GM19467 (cell line): ENCODE results near the gene SUPT6H.
"Not testable (repeated sequence)": the region's sequence is repeated elsewhere in the genome, so short reads cannot be mapped to it uniquely, and the experiment has no call there.

Source experiments
- ATAC-seq: cut with Tn5 transposase; IDR thresholded peaks from one replicate; pipeline ENCODE4 v1.9.1; 2021; ENCODE audit warnings: mild to moderate bottlenecking, moderate library complexity; ENCODE audit not compliant: unreplicated experiment

Gene SUPT6H

GRCh38 chr17:28646039-28646754, 15.8 kb upstream of the SUPT6H start:
- no peak for ATAC-seq

GRCh38 chr17:28648698-28649097, 13.3 kb upstream of the SUPT6H start:
- ATAC-seq, result no peak

- no peak for ATAC-seq
Measured at GRCh38 chr17:28655160-28655559, 6.8 kb upstream of the SUPT6H start.

GRCh38 chr17:28657756-28658155, 4.2 kb upstream of the SUPT6H start:
- no peak for ATAC-seq

- ATAC-seq, result not testable (repeated sequence)
Measured at GRCh38 chr17:28658342-28658741, 3.7 kb upstream of the SUPT6H start.

- ATAC-seq, result not testable (repeated sequence)
Measured at GRCh38 chr17:28658766-28659496, 3.1 kb upstream of the SUPT6H start.

DNA sequence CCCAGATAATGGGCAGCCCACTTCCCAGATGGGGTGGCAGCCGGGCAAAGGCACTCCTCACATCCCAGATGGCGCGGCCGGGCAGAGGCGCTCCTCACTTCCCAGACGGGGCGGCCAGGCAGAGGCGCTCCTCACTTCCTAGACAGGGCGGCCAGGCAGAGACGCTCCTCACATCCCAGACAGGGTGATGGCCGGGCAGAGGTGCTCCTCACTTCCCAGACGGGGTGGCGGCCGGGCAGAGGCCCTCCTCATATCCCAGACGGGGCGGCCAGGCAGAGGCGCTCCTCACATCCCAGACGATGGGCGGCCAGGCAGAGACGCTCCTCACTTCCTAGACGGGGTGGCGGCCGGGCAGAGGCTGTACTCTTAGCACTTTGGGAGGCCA, 2.5 kb upstream of the SUPT6H start:
- not testable (repeated sequence) for ATAC-seq

DNA sequence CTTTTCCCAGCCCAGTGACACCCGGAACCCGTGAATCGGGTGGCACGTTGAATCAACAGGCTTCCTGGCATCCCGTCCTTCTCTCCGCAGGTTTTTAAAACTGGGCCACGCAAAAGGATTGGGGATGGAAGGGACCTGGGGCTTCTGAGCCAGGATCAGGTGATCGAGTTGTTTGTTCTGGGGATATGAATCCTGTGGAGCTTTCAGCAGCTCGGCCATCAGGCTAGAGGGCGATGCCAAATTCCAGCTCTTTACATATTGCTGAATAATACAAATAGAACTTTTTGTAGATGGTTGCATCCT, 473 bp downstream of the SUPT6H start:
- peak; percentile 11 for ATAC-seq

DNA sequence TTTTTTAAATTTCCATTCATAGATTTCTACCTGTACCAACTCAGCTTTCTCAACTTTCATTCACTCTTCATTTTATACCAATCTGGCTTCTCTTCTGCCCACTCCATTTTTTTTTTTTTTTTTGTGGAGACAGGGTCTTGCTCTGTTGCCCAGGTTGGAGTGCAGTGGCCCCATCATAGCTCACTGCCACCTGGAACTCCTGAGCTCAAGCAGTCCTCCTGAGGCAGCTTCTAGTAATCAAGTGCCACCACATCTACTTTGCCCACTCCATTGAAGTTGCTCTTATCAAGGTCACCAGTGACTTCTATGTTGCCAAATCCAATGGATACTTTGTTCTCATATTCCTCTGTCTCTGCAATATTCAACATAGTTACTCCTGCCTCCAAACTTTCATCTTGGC, 1.7 kb downstream of the SUPT6H start:
- no peak for ATAC-seq

- ATAC-seq, result no peak
Measured at GRCh38 chr17:28665994-28666393, 4.0 kb downstream of the SUPT6H start.

GRCh38 chr17:28667870-28668269, 5.9 kb downstream of the SUPT6H start:
- no peak for ATAC-seq

DNA sequence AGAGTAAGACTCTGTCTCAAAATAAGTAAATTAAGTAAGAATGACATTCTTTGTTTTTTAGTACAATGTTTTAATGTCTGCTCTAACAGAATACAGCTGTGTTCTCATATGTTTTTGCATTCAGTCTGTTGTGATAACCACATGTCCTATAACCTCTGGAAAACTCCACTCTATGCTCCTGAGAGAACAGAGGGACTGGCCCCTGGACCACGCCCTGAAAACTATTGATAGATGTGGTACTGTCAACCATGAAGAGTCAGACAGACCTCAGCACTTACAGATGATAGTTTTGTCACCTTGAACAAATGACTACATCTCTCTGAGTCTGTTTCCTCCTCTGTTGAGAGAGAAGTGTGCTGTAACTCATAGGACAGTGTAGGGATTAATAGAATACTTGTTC, 7.9 kb downstream of the SUPT6H start:
- ATAC-seq, result no peak

GRCh38 chr17:28675490-28675889, 13.5 kb downstream of the SUPT6H start:
- no peak for ATAC-seq

GRCh38 chr17:28675980-28676379, 14.0 kb downstream of the SUPT6H start:
- ATAC-seq, result no peak

DNA sequence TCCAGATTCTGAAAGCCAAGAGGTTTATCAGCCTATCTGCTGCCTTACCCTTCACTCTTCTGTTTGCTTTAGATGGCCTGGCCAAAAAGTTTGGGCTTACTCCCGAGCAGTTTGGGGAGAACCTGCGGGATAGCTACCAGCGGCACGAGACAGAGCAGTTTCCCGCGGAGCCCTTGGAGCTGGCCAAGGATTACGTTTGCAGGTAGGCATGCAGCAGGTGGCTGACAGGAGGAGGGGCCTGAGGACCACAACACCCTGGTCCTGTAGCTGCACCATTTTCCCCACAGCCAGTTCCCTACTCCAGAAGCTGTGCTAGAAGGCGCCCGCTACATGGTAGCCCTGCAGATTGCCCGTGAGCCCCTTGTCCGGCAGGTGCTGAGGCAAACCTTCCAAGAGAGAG, 20.6 kb downstream of the SUPT6H start:
- no peak for ATAC-seq

DNA sequence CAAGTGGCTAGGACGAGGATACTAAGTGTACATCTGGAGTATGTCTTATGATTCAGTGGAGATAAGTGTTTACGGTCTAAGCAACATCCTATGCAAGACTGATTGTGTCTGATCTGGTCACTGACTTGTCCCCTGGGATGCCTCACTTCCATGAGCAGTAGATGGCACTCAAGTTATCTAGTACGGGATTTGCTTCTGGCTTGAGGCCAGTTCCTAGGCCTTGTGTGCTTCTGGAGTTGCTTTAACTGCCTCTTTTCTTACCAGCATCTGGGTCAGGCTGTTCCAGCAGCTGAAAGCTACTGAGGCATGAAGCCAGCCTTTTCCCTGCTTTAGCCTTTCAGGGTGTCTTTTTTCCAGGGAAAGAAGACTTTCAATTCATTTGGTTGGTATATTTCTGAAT, 23.0 kb downstream of the SUPT6H start:
- ATAC-seq, result no peak

DNA sequence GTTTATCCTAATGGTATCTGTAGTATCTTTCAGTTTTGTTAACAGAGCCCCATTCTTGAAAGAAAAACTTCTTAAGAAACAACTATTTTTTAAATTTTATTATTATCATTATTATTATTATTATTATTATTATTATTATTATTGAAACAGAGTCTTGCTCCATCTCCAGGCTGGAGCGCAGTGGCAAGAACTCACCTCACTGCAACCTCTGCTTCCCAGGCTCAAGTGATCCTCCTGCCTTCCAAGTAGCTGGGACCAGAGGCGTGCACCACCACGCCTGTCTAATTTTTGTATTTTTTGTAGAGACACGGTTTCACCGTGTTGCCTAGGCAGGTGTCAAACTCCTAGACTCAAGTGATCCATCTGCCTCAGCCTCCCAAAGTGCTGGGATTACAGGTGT, 23.4 kb downstream of the SUPT6H start:
- ATAC-seq, result no peak

DNA sequence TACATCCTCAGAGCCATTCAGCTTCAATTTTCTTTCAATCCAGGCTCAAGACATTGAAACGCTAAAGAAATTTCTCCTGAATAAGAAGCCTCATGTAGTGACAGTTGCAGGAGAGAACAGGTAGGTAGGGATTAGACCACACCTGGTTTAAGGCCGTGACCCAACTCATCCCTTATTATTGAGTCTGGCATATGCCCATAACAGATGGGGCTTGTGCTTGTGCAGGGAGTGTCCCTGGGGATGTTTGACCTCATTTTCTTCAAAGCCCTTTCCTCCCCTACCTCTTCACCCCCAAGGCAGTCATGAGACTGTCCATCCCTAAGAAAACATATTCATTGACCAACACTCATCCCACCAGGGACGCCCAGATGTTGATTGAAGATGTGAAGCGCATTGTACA, 24.3 kb downstream of the SUPT6H start:
- ATAC-seq, result no peak

DNA sequence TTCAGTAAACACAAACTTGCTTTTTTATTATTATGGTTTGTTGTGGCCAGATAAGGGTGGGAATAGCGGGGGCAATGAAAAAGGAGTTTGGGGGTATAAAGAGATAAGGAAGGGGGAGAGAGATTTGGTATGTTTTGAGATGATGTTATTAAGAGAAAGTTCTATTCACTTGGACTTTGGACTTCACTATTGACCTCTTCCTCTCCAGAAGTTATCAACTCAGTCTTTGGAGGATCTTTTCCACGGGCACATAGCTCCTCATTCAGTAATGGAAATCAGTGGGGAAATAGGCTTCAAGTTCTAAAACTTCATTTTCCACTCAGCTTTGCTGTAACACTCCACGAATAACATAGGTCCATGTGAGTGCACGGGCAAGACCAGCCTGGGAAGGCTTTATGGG, 26.5 kb downstream of the SUPT6H start:
- no peak for ATAC-seq

- ATAC-seq, result no peak
Measured at GRCh38 chr17:28689011-28689410, 27.0 kb downstream of the SUPT6H start.

GRCh38 chr17:28693869-28694268, 31.9 kb downstream of the SUPT6H start:
- ATAC-seq, result no peak

GRCh38 chr17:28698253-28698941, 36.4 kb downstream of the SUPT6H start:
- no peak for ATAC-seq
